Neural progenitor cell (in vitro differentiated cells): ENCODE data around the gene KATNAL1. TPM values are rescaled to one million over a fixed set of nuclear protein-coding genes. Genes with fewer than 3 reads are reported as not detected.

Experiments used
- DNase-seq: peaks from one replicate; pipeline ENCODE4 v3.0.0-alpha.2; 2016; ENCODE audit warnings: low spot score
- H2AFZ ChIP-seq: fragments of 200-600 bp; sonication (generic); replicated peaks from 2 replicates; pipeline ENCODE4 v1.6.1; 2016; ENCODE audit warnings: antibody characterized with exemption
- H3F3A ChIP-seq: fragments of 200-600 bp; sonication (generic); 2 replicates; pipeline ENCODE4 v1.6.1; 2016; ENCODE audit warnings: antibody characterized with exemption, low read depth
- H3K27ac ChIP-seq: fragments of 200-600 bp; sonication (generic); 2 replicates; pipeline ENCODE4 v1.5.1; 2016; ENCODE audit warnings: mild to moderate bottlenecking
- H3K27me3 ChIP-seq: fragments of 200-600 bp; sonication (generic); 2 replicates; pipeline ENCODE4 v1.6.1; 2016; ENCODE audit warnings: mild to moderate bottlenecking, moderate library complexity
- H3K36me3 ChIP-seq: fragments of 200-600 bp; sonication (generic); 2 replicates; pipeline ENCODE4 v1.5.1; 2016
- H3K4me1 ChIP-seq: fragments of 200-600 bp; sonication (generic); 2 replicates; pipeline ENCODE4 v1.6.1; 2016; ENCODE audit warnings: mixed run types
- H3K4me2 ChIP-seq: fragments of 200-600 bp; sonication (generic); 2 replicates; pipeline ENCODE4 v1.6.1; 2016
- H3K4me3 ChIP-seq: fragments of 200-600 bp; sonication (generic); 2 replicates; pipeline ENCODE4 v1.5.1; 2016
- H3K79me2 ChIP-seq: fragments of 200-600 bp; sonication (generic); 2 replicates; pipeline ENCODE4 v1.6.1; 2016; ENCODE audit warnings: low read depth
- H3K9ac ChIP-seq: fragments of 200-600 bp; sonication (generic); 2 replicates; pipeline ENCODE4 v1.6.1; 2016
- H3K9me3 ChIP-seq: fragments of 200-600 bp; sonication (generic); 2 replicates; pipeline ENCODE4 v1.5.1; 2016; ENCODE audit warnings: low read depth
- H4K20me1 ChIP-seq: fragments of 200-600 bp; sonication (generic); 2 replicates; pipeline ENCODE4 v1.6.1; 2016; ENCODE audit warnings: low read depth
- H3K27ac Mint-ChIP-seq: 3 replicates; pipeline ENCODE4 v1.8.0; 2021; ENCODE audit warnings: mixed read lengths
- H3K27me3 Mint-ChIP-seq: 2 replicates; pipeline ENCODE4 v1.8.0; 2022; ENCODE audit warnings: low read depth, mild to moderate bottlenecking, inconsistent platforms, moderate library complexity, mixed read lengths; ENCODE audit not compliant: insufficient read depth
- H3K36me3 Mint-ChIP-seq: 3 replicates; pipeline ENCODE4 v1.8.0; 2021; ENCODE audit warnings: mixed read lengths
- H3K4me1 Mint-ChIP-seq: 3 replicates; pipeline ENCODE4 v1.8.0; 2021; ENCODE audit warnings: mixed read lengths
- H3K4me3 Mint-ChIP-seq: 3 replicates; pipeline ENCODE4 v1.8.0; 2021; ENCODE audit warnings: mild to moderate bottlenecking, moderate library complexity, mixed read lengths
- H3K9me3 Mint-ChIP-seq: 3 replicates; pipeline ENCODE4 v1.8.0; 2020; ENCODE audit warnings: mixed read lengths
- CTCF ChIP-seq: fragments of 200-600 bp; sonication (generic); IDR thresholded peaks from 2 replicates; pipeline ENCODE4 v1.5.1; 2017; ENCODE audit warnings: antibody characterized with exemption, mild to moderate bottlenecking
- EZH2 ChIP-seq: fragments of 200-600 bp; sonication (generic); IDR thresholded peaks from 2 replicates; pipeline ENCODE4 v1.6.1; 2017; ENCODE audit warnings: antibody characterized with exemption, mild to moderate bottlenecking, moderate library complexity
- EZH2phosphoT487 ChIP-seq: fragments of 200-600 bp; sonication (generic); IDR thresholded peaks from 2 replicates; pipeline ENCODE4 v1.6.1; 2017; ENCODE audit warnings: antibody characterized with exemption
- small RNA-seq: library from RNA; depleted of rRNA; stranded (forward); fragments of <200 nt; gene quantifications from one replicate; pipeline ENCODE3, GENCODE V24; 2015
- total RNA-seq: library from RNA; depleted of rRNA; stranded (reverse); fragments of >200 nt; gene quantifications from 2 replicates; pipeline ENCODE4 v1.2.3, GENCODE V29; 2015; ENCODE audit warnings: low replicate concordance

KATNAL1 gene
- total RNA-seq, 1 donor from 2014 or later, result 33.6 TPM

- Histone ChIP-seq H3K79me2 (no peaks in the 10 kb centered on the region), H3K4me3 (no peak overlapping the region), H2AFZ (no peak overlapping the region), H3K9me3 (no peaks in the 10 kb centered on the region), H3F3A (no peaks in the 10 kb centered on the region), H4K20me1 (no peaks in the 10 kb centered on the region), H3K4me2 (no peak overlapping the region), H3K36me3 (no peaks in the 10 kb centered on the region), H3K27ac (no peak overlapping the region), H3K9ac (no peak overlapping the region), H3K27me3 (no peaks in the 10 kb centered on the region), H3K4me1 (no peaks in the 10 kb centered on the region)
- Mint-ChIP-seq H3K4me1 (peaks cover 61% of the 10 kb centered on the region), H3K36me3 (no peaks in the 10 kb centered on the region), H3K27me3 (peaks cover 8% of the 10 kb centered on the region), H3K27ac (peak overlapping the region; percentile 36), H3K9me3 (peaks cover 14% of the 10 kb centered on the region), H3K4me3 (peak overlapping the region; percentile 19)
- no peak for DNase-seq
- TF ChIP-seq CTCF (no peak), EZH2 (no peak), EZH2phosphoT487 (no peak)
Measured at GRCh38 chr13:30154931-30155330, 152.4 kb downstream of the KATNAL1 start.

- no peaks in the 10 kb centered on the region for H3K4me1 ChIP-seq
- H3K9me3 ChIP-seq, result no peaks in the 10 kb centered on the region
- TF ChIP-seq EZH2phosphoT487 (no peak), EZH2 (no peak), CTCF (no peak)
- peak overlapping the region; percentile 41 for H3K4me3 Mint-ChIP-seq
- H3F3A ChIP-seq, result no peaks in the 10 kb centered on the region
- H3K9me3 Mint-ChIP-seq, result peaks cover 14% of the 10 kb centered on the region
- H3K4me2 ChIP-seq, result no peak overlapping the region
- no peak overlapping the region for H3K4me3 ChIP-seq
- peaks cover 60% of the 10 kb centered on the region for H3K4me1 Mint-ChIP-seq
- H3K36me3 Mint-ChIP-seq, result no peaks in the 10 kb centered on the region
- no peaks in the 10 kb centered on the region for H3K79me2 ChIP-seq
- DNase-seq, result no peak
- H3K27me3 Mint-ChIP-seq, result peaks cover 9% of the 10 kb centered on the region
- H2AFZ ChIP-seq, result no peak overlapping the region
- H3K27me3 ChIP-seq, result no peaks in the 10 kb centered on the region
- H3K9ac ChIP-seq, result no peak overlapping the region
- H3K27ac ChIP-seq, result no peak overlapping the region
- no peak overlapping the region for H3K27ac Mint-ChIP-seq
- H3K36me3 ChIP-seq, result no peaks in the 10 kb centered on the region
- no peaks in the 10 kb centered on the region for H4K20me1 ChIP-seq
Measured at GRCh38 chr13:30154531-30154930, 152.8 kb downstream of the KATNAL1 start.

- peak; percentile 61 for DNase-seq
- Mint-ChIP-seq H3K9me3 (peaks cover 14% of the 10 kb centered on the region), H3K27ac (no peak overlapping the region), H3K4me1 (peaks cover 53% of the 10 kb centered on the region), H3K4me3 (peak overlapping the region; percentile 41), H3K36me3 (no peaks in the 10 kb centered on the region), H3K27me3 (peaks cover 12% of the 10 kb centered on the region)
- H3K27ac ChIP-seq, result no peak overlapping the region
- no peak overlapping the region for H3K4me3 ChIP-seq
- no peaks in the 10 kb centered on the region for H3K27me3 ChIP-seq
- no peak overlapping the region for H3K4me2 ChIP-seq
- TF ChIP-seq CTCF (no peak), EZH2phosphoT487 (no peak), EZH2 (no peak)
- no peaks in the 10 kb centered on the region for H3F3A ChIP-seq
- no peaks in the 10 kb centered on the region for H3K4me1 ChIP-seq
- no peaks in the 10 kb centered on the region for H3K36me3 ChIP-seq
- no peak overlapping the region for H2AFZ ChIP-seq
- no peaks in the 10 kb centered on the region for H3K79me2 ChIP-seq
- H4K20me1 ChIP-seq, result no peaks in the 10 kb centered on the region
- no peaks in the 10 kb centered on the region for H3K9me3 ChIP-seq
- H3K9ac ChIP-seq, result no peak overlapping the region
Measured at GRCh38 chr13:30153545-30154426, 153.6 kb downstream of the KATNAL1 start.

Small RNAs within 50 kb of the gene (small RNA-seq; reads per million reads assigned to genes)
- not detected for gene RNU6-64P

Other genes with a start within 250 kb of the KATNAL1 start
- gene UBE2L5, start 114.9 kb upstream of the KATNAL1 start, total RNA-seq, result not detected in 2 replicates
- gene HMGB1, start 158.4 kb upstream of the KATNAL1 start, total RNA-seq, result 886 and 1,493 TPM in 2 replicates